GM21529 (cell line): Measurements from ENCODE around the gene FLNB.

Experiments used
- ATAC-seq: cut with Tn5 transposase; IDR thresholded peaks from one replicate; pipeline ENCODE4 v1.9.1; 2021; ENCODE audit not compliant: unreplicated experiment

Gene FLNB

GRCh38 chr3:58006661-58007060, 1.6 kb upstream of the FLNB start:
- ATAC-seq = no peak

- peak; percentile 26 for ATAC-seq
These were observed 965 bp downstream of the FLNB start for GRCh38 chr3:58009026-58009748.

GRCh38 chr3:58009749-58010535, 1.7 kb downstream of the FLNB start:
- ATAC-seq = no peak

GRCh38 chr3:58010562-58010961, 2.3 kb downstream of the FLNB start:
- ATAC-seq = no peak

GRCh38 chr3:58011580-58011979, 3.4 kb downstream of the FLNB start:
- ATAC-seq = no peak

GRCh38 chr3:58012302-58012701, 4.1 kb downstream of the FLNB start:
- ATAC-seq = no peak

- ATAC-seq = no peak
These were observed 4.9 kb downstream of the FLNB start for GRCh38 chr3:58013099-58013498.

- ATAC-seq = no peak
These were observed 5.9 kb downstream of the FLNB start for GRCh38 chr3:58013973-58014649.

- no peak for ATAC-seq
These were observed 7.3 kb downstream of the FLNB start for GRCh38 chr3:58015520-58015915.

- ATAC-seq = no peak
These were observed 8.5 kb downstream of the FLNB start for GRCh38 chr3:58016710-58017109.

GRCh38 chr3:58018892-58019742, 10.9 kb downstream of the FLNB start:
- ATAC-seq = no peak

GRCh38 chr3:58020783-58021071, 12.5 kb downstream of the FLNB start:
- no peak for ATAC-seq

GRCh38 chr3:58021072-58021959, 13.1 kb downstream of the FLNB start:
- no peak for ATAC-seq

- no peak for ATAC-seq
These were observed 13.7 kb downstream of the FLNB start for GRCh38 chr3:58021962-58022361.

GRCh38 chr3:58022490-58022889, 14.3 kb downstream of the FLNB start:
- no peak for ATAC-seq

- no peak for ATAC-seq
These were observed 15.3 kb downstream of the FLNB start for GRCh38 chr3:58023531-58023930.

- ATAC-seq = no peak
These were observed 17.2 kb downstream of the FLNB start for GRCh38 chr3:58025406-58025805.

GRCh38 chr3:58025837-58026569, 17.8 kb downstream of the FLNB start:
- no peak for ATAC-seq

GRCh38 chr3:58026598-58026997, 18.4 kb downstream of the FLNB start:
- ATAC-seq = no peak
